Breast epithelium (tissue), 3 donors: Measurements from ENCODE around the gene KCNH3.

Experiments
- POLR2A ChIP-seq: fragments of 450-650 bp; IDR thresholded peaks from one replicate; pipeline ENCODE4 v1.6.1; 2016; ENCODE audit warnings: antibody characterized with exemption, mild to moderate bottlenecking, moderate library complexity
- POLR2AphosphoS5 ChIP-seq, 3 donors: sonication (generic); formaldehyde crosslinking; IDR thresholded peaks; one replicate each; pipeline ENCODE4 v1.6.1; 2017; ENCODE audit warnings: antibody characterized with exemption in 3 of 3
- TF ChIP-seq, protein P1 (sequence below), 3 donors: fragments of 450-650 bp; IDR thresholded peaks; one replicate each; pipeline ENCODE4 v1.5.1; 2016 to 2017; ENCODE audit warnings: antibody characterized with exemption in 3 of 3, mild to moderate bottlenecking in 3 of 3, moderate library complexity in 3 of 3

DNA sequence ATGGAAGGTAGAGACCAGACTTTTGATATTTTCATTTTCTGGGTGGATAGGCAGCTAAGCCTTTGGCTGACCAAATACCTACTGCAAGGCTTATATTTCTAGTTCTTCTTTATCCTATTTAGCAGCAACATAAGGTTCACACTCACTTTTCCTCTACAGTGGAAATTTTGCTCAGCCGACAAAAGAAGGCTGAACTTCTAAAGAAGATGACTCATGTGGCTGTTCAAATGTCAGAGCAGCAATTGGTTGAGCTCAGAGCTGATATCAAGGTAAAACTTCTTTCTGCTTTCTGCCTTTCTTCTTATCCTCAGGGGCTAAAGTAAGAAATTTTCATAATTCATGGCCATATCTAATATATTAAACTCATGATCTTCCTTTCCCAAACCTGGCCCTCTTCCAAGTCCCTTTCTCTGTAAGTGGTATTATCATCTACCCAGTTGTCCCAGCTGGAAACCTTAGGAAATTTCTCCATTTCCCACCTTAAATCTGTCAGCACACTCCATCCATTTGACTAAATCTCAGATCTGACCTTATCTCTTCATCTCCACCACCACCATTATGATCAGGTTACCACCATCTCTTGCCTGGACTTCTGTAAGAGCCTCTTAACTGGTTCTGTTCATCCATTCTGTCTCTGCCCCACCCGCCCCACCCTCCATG is 19.8 kb upstream of the KCNH3 start:
- TF ChIP-seq POLR2AphosphoS5 (IDR thresholded peaks at IDR 0.05) (no peak), POLR2A (no peak)
- TF ChIP-seq, protein P1, sequence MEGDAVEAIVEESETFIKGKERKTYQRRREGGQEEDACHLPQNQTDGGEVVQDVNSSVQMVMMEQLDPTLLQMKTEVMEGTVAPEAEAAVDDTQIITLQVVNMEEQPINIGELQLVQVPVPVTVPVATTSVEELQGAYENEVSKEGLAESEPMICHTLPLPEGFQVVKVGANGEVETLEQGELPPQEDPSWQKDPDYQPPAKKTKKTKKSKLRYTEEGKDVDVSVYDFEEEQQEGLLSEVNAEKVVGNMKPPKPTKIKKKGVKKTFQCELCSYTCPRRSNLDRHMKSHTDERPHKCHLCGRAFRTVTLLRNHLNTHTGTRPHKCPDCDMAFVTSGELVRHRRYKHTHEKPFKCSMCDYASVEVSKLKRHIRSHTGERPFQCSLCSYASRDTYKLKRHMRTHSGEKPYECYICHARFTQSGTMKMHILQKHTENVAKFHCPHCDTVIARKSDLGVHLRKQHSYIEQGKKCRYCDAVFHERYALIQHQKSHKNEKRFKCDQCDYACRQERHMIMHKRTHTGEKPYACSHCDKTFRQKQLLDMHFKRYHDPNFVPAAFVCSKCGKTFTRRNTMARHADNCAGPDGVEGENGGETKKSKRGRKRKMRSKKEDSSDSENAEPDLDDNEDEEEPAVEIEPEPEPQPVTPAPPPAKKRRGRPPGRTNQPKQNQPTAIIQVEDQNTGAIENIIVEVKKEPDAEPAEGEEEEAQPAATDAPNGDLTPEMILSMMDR (IDR thresholded peaks at IDR 0.05) = no peak
